ENCODE measurements around the gene PRUNE2.
A peak's percentile ranks its signal among the peaks of the same experiment; 100 is the strongest.
"Not testable (repeated sequence)": the region's sequence is repeated elsewhere in the genome, so short reads cannot be mapped to it uniquely, and the experiment has no call there.

The PRUNE2 gene

DNA sequence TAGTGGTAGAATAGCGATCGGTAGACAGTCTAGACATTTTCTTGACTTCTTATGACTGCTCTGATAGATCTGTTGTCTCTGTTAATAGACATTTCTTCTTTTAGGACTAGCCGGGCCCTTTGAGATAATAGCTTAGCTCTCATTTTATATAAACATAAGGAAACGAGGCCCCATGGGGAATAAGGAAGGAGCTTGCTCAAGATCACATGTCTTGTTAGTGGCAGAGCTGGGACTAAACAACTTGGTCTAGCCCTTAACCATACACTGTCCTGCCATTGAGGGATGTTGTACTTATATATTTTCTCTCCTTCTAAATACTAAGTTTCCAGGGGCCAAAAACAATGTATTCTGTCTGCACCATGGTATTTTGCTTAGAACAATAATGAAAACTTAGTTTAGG lies 306.9 kb downstream of the PRUNE2 start:
- no peak for DNase-seq
- intact Hi-C loops (cut with DNase I), result no loop called here

DNA sequence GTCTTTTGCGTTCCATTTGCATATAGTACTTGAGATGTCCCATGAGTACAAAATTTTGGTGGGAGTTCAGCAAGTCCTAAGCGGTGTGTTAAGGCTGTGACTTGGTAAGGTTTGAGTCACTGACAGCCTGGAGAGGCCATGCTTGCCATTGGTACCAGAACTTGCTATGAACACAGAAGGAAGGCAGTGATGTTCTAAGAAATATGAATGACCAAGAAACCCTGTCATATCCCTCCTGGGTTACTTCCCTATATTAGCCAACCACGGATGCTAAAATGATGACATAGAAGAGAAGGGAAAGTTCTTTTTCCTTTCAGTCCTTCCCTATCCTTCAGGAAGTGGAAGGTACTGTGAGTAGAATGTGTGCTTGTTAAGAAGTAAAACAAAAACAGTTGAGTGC lies 310.3 kb downstream of the PRUNE2 start:
- intact Hi-C loops (cut with DNase I), result no loop called here
- DNase-seq, result no peak

DNA sequence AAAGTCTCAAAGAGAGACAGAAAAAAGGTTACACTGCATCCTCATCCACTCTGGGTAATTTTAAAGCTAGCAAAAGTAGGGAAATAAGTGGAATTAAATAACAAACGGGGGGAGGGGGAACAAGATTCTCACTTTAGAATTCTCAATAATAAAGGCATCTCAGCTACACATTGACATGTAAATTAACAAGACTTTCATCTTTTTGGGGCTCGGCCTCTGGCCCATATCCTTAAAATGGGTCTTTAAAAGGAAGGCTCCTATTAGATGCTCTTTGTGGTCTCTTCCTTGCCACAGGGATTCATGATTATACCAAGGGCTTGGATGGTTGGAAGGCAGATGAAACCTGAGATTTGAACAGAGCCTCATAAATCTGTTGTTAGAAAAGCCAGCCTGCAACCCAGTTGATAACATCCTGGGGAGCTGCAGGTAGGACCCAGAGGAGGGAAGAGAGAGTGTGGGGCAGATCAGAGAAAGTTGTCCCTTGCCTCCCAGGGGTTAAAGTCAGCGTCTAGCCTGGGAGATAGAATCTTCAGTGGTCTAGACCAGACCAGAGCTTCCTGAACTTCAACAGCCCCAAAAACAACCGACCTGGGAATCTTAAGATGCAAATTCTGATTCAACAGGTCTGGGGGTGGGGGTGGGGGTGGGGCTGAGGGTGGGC lies 311.0 kb downstream of the PRUNE2 start:
- intact Hi-C loops (cut with DNase I), result no loop called here
- DNase-seq, result no peak

DNA sequence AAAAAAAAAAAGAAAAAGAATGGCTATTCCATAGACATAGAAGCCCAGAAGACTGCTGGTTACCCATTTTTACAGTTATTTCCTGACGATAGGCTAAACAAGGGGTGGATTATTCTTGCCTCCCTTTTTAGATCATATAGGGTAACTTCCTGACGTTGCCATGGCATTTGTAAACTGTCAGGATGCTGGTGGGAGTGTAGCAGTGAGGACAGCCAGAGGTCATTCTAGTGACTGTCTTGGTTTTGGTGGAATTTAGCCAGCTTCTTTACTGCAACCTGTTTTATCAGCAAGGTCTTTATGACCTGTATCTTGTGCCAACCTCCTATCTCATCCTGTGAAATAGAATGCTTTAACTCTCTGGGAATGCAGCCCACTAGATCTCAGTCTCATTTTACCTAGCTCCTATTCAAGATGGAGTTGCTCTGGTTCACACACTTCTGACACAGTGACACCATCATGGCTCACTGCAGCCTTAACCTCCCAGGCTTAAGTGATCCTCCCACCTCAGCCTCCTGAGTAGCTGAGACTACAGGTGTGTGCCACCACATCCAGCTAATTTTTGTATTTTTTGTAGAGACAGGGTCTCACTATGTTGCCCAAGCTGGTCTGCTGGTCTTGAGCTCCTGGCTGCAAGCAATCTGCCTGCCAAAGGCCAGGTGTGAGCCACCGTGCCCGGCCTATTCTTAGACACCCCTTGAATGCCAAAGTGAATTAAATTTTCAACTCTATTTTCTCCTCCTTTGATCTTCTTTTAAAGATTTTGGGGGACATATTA lies 311.8 kb downstream of the PRUNE2 start:
- DNase-seq; intact Hi-C loops (cut with DNase I): not testable (repeated sequence)

DNA sequence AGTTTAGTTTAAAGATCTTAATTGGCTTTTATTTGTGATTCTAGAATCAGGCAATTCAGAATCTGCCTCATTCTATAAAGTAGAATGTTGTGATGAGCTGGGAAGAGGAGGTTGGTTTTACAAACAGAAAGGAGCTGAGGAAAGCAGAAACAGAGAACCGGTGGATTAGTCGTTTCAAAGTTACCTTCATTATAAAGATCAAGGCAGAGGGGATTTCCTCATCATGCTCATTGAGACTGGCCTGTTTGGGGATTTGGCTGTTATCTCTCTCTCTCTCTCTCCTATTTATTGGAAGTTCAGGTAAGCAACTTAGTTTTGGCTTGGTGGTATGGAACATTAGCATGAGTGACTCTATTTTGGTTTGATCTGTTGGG lies 313.0 kb downstream of the PRUNE2 start:
- no peak for DNase-seq
- intact Hi-C loops (cut with DNase I), result no loop called here

DNA sequence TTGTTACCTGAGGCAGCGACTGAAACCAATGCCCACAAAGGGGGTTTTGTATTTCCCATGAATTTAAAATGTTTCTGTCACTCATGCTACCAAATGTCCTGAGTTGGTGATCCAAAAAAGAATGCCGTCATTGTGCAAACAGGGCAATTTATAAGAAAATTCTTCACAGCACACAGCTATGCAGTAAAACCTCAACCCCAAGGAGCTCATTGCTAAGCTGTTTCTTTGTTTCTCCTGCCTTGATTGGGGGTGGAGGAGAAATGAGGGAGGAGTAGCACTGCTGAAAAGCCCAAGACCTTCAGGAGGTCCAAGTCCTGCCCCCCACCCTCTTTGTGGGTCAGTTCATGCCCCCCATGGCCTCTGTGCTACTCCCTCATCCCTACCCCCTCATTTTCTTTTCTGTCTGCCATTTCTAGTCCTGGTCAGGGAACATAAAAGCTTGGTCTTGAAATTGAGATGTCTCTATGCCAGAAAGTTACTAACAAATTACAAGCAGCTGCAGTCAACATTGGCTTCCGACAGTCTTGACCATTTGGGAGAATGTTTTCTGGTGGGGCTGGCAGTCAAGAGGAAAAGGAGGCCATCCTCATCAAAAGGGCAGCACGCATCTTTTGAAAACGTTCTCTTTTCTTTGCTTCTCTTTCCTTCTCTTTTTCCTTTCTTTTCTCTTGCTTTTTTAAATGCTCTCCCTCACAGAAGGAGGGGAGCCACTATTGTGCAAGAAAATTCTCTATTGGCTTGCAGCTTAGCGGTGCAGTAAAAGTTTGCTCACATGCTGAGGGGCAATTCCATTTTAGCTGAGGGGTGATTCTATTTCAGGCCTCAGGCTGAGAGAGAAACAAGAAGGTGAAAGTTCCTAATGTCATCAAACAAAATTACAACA lies 313.6 kb downstream of the PRUNE2 start:
- intact Hi-C loops (cut with DNase I), result no loop called here

DNA sequence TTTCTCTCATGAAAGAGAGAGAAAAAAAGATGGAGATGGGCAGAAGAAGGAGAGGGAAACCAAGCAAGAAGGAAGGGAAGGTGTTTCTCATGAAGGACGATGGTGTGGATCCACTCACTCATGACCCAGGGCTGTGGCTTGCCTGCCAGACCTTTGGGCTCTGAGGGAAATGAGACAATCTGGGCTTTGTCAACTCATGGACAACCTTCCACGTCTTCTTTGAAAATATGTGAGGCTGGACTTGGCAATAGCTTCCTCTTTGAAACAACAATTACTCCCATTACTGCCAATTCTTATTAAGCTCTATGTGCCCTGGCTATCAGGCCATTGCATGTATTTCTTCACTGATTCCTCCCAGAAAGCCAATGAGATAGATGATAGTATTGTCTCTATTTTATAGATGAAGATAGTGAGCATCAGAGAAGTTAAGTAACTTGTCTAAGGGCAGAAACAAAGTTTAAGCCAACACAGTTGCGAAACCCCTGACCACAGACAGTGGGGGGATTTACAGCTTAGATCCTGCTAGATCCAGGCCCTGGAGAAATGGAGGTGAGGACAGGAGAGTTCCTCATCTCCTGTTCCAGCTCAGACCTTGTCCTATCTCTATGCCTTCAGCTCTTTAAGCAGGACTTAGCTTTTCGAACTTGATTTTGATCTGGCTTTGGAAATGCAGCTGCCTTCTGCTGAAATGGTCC lies 314.5 kb downstream of the PRUNE2 start:
- intact Hi-C loops (cut with DNase I), result no loop called here

More for the DNA sequence above, 313.6 kb downstream of the PRUNE2 start:
- no peak for DNase-seq

DNA sequence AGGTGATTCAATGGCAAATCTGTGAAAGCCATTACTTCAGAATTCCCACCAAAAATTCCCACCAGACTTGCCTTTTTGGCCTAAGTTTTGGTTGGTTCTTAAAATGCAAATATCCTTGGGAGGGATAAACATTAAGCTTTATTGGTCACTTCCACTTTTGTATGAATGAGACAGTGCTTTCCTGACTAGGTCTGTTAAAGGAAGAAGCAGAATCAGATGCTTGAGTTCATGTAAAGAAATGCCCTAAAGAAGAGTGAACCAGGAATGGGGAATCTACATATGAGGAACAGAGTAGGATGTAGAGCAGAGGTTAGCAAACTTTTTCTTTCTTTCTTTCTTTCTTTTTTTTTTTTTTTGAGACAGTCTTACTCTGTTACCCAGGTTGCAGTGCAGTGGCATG lies 317.6 kb downstream of the PRUNE2 start:
- intact Hi-C loops (cut with DNase I), result no loop called here

More for the DNA sequence above, 314.5 kb downstream of the PRUNE2 start:
- no peak for DNase-seq

DNA sequence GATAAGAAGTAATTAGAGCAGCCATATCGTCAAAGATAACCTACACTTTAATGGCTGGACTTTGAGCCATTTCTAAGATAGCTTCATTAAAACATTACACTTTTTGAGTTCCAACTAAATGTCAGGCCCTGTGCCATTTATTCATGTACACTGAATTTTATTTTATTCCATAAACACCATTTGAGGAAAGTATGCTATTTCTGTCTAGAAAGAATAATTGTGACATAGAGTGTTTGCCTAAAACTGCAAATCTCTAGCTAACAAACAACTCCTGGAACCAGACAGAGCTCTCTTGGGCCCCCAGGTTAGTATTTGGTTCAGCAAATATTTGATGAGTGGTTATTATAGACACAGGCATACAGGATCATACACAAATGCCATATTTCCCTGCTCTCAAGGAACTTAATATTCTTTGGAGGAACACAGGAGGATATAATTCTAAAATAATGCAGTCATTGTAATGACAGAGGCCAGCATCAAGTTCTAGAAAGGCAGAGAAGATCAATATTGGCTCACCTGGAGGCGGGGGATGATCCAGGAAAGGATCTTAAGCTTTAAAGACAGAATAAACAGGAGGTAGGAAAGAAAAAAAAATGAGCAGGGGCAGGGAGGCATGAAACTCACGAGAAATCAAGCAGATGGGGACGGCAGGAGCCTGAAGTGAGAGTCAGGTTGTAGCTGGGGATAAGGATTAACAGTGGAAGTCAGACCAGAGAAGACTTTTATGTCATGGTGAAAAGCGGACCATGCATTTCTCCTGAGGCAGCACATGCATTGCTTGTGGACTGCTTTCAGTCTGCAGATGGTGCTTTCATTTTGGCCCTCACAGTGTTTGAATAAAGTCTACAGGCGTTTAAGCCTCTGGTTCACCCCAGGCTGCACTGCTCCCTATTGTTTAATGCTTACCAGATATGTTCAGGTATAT lies 319.3 kb downstream of the PRUNE2 start:
- intact Hi-C loops (cut with DNase I), result no loop called here
- DNase-seq, result peak in 1 of 42 donors; percentile 29

More for the DNA sequence above, 317.6 kb downstream of the PRUNE2 start:
- DNase-seq, result no peak

DNA sequence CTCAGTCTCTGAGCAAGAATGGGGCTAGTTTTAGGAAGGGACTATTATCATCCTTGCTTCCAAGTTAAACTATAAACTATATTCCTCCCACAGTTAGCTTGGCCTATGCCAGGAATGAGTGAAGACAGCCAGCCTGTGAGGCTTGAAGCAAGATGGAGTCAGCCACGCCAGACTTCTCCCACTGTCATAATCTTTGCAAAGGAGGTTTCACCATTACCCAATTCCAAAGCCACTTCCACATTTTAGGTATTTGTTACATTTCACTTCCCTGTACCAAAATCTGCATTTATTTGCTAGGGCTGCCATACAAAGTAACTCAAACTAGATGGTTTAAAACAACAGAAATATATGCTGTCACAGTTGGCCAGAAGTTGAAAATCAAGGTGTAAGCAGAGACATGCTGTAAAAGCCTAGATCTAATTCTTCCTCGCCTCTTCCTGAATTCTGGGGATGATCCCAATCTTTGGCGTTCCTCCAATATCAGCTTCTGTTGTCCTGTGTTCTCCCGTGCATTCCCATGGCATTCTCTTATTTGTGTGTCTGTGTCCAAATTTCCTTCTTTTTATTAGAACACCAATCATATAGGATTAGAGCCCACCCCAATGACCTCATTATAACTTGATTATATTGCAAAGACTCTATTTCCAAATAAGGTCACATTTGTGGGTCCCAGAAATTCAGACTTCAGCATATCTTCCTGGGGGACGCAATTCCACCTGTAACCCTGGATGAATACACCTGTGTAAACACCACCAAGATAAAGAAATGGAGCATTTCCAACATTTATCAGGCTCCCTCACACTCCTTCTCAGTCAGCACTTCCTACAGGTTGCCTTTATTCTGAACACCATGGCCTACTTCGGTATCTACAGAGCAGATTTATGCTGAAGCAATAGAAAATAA lies 320.2 kb downstream of the PRUNE2 start:
- peak in 1 of 42 donors; percentile 35 for DNase-seq
- intact Hi-C loops (cut with DNase I), result no loop called here

DNA sequence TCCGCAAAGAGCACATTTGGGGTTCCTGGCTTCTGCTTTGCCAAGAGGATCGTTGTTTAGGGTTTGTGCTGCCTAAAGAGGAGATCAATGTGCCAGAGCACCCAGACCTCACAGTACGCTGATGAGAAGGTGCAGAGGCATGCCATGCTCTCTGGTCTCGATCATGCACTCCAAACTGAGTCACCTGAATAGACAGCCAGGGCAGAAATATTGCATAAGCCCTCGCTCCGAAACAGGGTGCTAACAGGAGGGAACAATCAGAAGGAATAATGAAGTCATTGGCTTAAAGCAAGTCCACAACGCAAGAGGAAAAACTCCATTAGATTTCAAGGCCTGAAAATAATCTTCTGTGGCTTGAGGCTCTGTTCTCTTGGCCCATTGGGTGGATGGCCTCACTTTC lies 322.7 kb downstream of the PRUNE2 start:
- intact Hi-C loops (cut with DNase I), result no loop called here
- peak in 1 of 42 donors; percentile 3 for DNase-seq

DNA sequence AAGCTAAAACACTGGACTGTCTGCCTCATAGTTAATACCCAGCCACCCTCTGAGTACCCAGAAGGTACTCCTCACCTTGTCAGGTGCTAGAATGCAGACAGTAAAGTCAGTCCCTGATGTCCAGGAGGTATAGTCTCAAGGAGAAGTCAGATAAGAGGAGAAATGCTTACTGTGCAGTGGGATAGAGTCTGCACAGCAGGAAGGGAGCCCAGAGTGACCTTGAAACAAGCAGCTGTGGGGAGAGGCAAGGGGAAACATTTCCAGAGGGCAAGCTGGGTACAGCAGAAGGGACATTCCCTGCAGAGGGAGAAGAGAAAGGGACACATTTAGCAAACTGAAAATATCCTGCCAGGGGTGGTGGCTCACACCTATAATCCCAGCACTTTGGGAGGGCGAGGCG lies 324.2 kb downstream of the PRUNE2 start:
- peak in 1 of 42 donors; percentile 4 for DNase-seq
- intact Hi-C loops (cut with DNase I), result no loop called here

DNA sequence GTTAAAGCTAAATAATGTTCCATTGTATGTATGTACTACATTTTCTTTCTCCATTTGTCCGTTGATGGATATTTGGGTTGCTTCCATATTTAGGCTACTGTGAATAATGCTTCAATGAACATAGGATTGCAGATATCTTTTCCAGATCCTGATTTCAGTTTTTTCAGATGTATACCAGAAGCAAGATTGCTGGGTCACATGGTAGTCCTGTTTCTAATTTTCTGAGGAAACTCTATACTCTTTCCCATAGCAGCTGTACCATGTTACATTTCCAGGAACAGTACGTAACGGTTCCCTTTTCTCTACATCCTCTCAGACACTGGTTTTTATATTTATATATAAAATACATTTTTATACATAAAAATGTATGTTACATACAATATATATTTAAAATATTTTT lies 325.1 kb downstream of the PRUNE2 start:
- intact Hi-C loops (cut with DNase I), result no loop called here
- DNase-seq, result peak in 1 of 42 donors; percentile 12

DNA sequence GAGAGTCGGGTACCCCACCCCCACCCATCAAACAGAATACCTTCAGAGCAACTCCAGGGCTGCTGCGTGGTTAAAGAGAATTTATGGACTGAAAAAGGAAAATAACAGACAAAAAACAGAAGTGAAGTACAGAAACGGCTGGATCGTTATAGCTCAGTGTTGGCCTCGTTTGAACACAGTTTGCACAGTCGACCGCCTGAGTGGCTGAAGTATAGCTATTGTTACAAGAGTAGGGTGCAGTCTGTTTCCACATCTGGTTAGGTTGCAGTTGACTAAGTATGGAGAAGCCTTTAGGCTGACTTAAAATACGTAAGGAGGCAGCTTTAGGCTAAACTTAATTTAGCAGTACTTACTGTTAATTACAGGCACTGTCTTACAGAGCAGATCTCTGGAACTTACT lies 325.7 kb downstream of the PRUNE2 start:
- intact Hi-C loops (cut with DNase I), result no loop called here
- peak in 1 of 42 donors; percentile 22 for DNase-seq

DNA sequence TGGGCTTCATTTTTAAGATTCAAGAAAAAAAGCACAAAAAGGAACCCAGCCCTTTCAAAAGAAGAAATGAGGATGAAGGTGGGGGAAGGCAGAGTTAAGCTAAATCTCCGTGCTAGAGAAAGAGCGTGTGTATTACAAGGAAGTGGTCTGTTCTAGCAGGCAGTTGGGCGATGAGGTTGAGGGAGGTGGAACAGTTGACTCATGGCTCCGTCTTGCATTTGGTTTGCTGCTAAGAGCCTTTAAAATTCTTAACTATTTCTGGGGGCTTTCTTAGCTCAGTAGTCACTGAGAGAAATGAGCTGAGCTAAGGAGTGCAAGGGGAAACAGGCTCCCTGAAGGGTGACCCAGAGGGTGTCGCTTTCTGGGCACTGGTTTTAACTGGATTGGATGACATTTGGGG lies 329.6 kb downstream of the PRUNE2 start:
- peak in 4 of 42 donors; percentile 10 to 29 (median 21) for DNase-seq
- intact Hi-C loops (cut with DNase I), result no loop called here

DNA sequence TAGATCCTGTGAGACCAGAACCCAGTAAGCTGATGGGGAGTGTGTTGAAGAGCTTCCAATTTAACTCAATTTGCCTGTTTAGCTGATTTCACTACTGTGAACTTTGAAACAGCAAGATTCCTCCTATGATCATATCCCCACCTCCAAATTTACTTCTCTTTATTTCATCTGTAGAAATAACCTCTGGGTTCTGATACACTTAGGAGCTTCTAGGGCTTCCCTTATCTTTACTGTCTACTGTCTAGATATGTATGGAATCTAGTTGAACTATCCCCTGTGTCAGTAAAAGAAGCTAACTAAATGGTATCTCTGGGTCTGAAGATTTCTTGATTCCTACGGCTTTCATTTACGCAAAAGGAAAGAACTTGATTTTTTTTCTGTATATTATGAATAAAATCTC lies 330.2 kb downstream of the PRUNE2 start:
- DNase-seq, result no peak
- intact Hi-C loops (cut with DNase I), result no loop called here

Measured in head of caudate nucleus (tissue), 42 donors.